ENCODE results near the gene TMEM117.

TMEM117 gene

DNA sequence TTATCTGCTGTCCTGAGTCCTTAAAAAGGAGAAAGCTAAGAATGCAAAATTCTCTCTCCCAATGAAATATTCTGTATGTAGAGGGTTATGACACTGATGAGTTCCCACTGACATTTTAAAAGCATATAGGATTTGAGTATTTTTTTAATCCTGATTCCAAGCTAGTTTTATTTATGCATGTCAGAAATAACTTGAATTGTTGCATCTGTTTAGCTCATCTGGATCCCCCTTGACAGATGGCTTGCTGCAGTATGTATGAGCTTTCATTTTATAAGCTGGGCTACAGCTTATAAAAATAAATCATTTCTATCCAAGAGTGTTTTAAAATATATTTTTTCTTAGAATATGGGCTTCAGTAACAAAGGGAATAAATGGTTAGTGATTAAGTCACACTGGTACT, 545.0 kb downstream of the TMEM117 start:
- no peak for DNase-seq (ENCODE audit: low spot score)

DNA sequence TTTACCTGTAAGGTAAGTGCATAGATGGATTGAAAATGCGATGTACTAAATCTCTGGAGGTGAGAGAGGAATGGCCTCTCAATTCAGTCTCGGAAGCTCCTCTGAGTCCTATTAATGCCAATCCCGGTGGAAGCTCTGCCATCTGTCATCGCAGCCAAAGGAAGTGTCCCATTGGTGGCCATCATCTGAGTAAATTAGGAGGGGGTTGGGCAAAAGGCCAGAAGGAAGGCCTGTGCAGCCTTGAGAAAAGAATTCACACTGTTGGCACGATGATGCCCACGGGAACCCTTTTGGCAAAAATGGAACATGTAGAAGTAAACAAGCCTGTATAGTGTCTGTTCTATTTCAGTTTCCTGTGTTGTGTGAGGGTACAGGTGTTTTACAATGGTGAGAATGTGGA, 545.5 kb downstream of the TMEM117 start:
- no peak for DNase-seq (ENCODE audit: low spot score)

DNA sequence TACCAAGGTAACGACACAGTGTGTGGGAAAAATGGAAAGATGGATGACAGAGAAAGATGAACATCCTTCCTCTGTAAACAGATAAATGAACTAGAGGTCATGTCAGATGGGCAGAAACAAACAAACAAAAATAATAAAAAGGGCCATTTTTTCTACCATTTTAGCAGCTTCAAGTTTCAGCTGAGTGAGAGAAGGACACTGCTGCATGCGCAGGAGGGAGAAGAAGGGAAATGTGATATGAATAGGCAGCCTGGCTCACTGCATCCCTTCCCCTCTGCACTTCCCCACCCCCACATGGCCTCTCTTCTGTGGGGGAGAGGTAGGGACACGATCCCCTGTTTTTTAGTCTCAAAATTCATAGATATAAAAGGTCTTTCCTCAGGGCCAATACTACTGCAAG, 548.3 kb downstream of the TMEM117 start:
- DNase-seq (ENCODE audit: low spot score) = no peak

DNA sequence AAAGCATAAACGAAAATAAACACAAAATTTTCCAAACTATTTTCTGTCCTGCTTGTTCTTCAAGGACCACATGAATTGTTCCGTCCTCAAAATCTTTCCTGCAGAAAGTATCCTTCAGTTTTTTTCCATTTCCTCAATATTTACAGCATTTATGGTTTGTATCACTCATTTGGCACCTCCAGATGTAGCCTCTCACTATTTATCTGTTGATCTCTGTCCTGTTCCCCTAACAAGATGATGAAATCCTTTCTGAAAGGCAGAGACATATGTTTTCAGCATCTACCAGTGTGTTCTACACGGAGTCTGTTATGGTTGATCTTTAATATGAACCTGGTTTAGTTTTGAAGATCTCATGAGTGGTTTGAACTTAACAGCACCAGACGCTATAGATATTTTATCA, 550.1 kb downstream of the TMEM117 start:
- DNase-seq (ENCODE audit: low spot score) = no peak

DNA sequence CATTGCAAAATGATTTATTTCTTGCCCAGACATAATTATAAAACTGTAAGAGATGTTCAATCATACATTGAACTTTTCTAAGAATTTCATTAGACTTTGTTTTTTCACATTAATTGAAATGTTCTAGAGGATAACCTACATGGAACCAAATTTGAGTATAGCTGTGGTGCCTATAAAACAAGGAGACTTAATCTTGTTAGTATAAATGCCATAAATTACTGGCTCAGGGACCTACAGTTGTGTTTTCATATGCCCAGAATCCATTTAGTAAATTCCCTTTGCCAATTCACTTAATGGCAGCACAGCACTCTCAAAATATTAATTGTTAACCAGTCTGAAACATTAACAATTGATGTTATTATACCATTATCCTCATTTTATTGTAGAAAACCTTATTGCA, 551.7 kb downstream of the TMEM117 start:
- no peak for DNase-seq (ENCODE audit: low spot score)

DNA sequence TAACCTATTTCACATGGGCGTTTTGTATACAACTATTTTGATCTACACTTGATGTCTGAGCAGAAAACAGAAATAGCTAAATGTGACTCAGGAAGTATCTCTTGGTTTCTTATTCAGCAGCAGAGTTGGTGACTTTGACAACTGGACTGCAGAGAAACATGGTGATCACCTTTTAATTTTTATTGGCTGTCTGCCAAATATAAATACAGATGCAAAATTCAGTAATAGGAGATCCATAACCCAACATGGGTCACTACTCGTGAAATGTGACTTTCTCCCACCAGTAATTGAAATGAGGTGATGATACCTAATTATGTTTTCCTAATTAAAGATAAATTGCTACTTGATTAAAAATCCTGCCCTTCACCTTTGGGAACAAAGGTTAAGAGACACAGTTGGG, 553.2 kb downstream of the TMEM117 start:
- DNase-seq (ENCODE audit: low spot score) = no peak

DNA sequence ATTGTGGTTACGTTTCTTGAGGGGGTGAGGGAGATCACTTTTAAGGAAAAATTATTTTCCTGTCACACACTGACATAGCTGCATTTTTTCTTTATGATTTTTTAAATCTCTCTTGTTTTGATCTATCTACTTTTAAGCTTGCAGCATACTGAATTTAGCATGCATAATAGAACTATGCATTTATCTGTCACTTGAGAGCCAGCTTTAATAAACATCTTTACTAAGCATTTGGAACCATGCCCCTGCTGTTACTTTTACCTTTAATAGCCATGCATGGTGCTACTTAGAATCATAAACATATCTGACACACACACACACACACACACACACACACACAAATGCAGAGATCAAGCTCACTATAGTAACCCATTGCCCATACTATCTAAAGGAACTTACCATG, 554.0 kb downstream of the TMEM117 start:
- no peak for DNase-seq (ENCODE audit: low spot score)

DNA sequence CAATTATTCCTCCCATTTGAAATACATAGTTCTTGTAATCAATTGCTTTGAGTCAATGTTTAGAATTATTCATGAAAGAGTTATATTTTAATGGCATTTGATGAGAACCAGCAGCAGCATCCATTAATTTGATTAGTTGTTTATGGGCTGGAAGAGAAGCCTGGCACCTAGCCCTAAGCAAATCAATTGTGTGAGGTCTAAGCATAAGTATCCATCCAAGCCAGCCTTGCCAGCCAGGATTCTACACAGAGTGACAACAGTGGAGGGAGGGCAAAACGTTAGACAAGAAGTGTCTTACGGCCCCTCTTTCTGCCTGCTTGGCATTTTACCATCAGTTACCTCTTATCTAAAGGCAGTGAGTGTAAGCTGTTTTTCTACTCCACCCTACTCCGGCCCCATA, 561.8 kb downstream of the TMEM117 start:
- no peak for DNase-seq (ENCODE audit: low spot score)

DNA sequence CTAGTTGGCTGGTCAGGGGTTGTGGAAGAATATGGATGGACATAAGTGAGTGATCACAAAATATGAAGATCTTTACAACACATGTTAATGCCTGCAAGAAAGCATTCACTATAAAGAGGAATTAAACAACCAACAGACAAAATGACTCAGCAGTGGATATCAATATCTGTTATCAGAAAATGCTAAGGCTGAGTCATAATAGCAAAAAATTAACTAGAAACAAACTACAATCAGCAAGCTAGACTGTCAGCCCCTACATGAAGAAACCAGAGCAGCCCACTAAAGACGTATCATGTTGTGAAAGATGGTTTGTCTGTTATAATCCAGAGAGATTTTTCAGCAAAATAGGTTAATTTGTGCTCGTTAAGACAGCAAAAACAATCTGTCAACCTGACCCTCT, 567.3 kb downstream of the TMEM117 start:
- DNase-seq (ENCODE audit: low spot score) = no peak

DNA sequence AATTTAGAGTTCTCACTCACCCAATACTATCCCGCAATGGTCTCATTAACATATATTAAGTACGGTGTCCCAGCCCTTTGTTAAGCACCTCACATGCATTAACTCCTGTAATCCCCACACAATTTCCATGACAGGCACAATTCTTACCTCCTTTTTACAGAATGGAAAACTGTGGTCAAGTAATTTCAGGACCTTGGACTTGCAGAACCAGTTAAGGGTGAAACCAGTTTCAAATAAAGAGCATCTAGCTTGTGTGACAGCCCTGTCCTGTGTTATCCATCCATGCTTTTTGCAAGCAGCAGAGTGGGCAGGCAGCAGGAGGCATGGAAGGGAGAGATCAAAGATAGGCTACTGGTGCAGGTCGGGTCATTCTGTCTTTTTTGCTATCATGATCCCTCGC, 569.4 kb downstream of the TMEM117 start:
- DNase-seq (ENCODE audit: low spot score) = peak; percentile 29

DNA sequence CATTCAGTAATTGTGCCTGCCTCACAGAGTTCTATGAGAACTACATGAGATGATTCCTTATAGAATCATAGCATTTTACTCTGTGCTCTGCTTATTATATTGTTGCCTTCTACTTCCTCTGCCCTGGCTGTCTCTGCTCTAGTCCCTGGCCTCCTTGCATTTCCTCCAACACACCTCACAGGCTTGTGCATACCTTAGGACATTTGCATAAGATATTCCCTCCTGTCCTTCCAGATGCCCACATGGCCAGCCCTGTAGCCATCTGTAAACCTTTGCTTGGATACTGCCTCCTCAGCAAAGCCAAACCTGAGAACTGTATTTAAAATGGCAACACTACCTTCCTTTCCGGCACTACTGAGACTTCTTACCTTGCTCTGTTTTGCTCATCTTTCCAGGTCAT, 586.7 kb downstream of the TMEM117 start:
- DNase-seq (ENCODE audit: low spot score) = no peak

DNA sequence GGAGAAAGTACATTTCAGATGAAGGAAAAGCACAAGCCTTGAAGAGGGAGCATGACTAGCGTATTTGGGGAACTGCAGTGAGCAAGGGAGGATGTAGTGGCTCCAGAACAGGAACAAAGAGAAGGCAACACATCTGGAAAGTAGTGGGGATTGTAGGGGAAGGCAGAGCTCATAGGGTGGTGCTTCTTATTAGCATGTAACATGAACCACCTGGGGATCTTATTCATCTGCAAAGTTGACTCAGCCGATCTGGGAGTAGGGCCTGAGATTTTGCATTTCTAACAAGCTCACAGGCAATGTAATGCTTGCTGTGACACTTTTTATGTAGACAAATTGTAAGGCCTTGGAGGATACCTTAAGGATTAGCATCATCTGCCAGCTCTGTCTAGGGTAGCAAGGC, 592.9 kb downstream of the TMEM117 start:
- DNase-seq (ENCODE audit: low spot score) = peak; percentile 61

DNA sequence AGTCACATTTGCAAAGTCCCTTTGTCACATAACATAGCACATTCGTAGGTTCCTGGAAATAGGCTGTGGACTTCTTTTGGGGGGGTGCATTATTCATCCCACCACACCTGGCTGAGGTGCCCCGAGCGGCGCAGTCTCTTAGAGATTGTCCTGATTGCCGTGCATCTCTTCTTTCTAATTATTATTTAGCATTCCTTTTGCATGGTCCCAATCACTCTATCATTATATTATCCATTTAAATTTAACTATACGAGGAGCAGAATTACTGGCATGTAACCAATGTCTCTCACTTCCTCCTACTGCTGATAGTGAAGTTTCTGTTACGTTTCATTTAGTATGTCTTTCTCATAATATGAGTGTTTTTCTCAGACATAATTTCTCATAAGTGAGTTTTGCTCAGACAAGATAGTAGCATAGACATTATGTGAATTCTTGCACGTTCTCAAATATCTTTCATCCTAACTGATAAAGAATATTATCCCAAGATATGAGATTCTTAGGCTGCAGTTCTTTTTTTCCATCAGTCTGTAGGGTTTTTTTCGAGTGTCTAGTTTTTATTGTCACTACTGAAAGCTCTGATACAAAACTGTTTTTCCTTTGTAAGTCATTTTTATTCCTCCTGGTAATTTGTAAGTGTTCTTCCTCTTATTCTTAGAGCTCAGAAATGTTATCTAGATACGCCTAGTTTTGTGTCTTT, 595.9 kb downstream of the TMEM117 start:
- DNase-seq (ENCODE audit: low spot score) = no peak

DNA sequence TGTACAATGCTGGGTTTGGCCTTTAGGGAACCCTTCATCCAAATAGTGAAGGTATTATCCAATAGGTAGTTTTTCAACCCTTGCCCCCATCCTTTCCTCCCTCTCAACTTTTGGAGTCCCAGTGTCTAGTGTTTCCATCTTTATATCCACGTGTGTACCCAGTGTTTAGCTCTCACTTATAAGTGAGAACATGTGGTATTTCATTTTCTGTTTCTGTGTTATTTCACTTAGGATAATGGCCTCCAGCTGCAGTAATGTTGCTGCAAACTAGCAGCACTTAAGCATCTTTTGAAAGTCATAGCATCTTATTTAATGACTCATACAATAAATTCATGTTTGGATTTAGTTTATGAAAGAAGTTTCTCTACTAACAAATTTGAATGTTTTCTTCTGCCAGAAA, 597.8 kb downstream of the TMEM117 start:
- DNase-seq (ENCODE audit: low spot score) = no peak

DNA sequence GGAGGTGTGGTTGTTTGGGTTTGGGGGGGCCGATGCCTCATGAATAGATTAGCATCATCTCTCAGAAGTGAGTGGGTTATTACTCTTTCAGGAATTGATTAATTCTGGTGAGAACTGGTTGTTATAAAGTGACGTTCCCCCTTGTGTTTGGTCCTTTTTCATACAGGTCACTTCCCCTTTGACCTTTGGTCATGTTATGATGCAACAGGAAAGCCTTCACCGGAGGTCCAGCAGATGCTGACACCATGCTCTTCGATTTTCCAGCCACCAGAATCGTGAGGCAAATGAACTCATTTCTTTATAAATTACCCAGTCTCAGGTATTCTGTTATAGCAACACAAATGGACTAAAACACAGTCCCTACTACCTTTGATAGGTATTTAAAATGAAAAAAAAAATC, 600.9 kb downstream of the TMEM117 start:
- DNase-seq (ENCODE audit: low spot score) = no peak

Data from iPS-NIHi11 (cell line).